SK-N-SH (cell line): ENCODE measurements around the gene CDH23. TPM values are rescaled to one million over a fixed set of nuclear protein-coding genes. Genes with fewer than 3 reads are reported as not detected.

Experiments
- CTCF ChIA-PET: fragments of 300-600, 350-600 bp; formaldehyde crosslinking; extraction: SDS; loops from one replicate; lab custom pipeline; 2021; lab: Yijun Ruan, JAX
- POLR2A ChIA-PET: fragments of 350-600 bp; sonication (Branson Sonifier 250); formaldehyde crosslinking; extraction: SDS; loops from one replicate; lab custom pipeline; 2020; ENCODE audit warnings: antibody characterized with exemption, inconsistent platforms; lab: Yijun Ruan, JAX
- DNase-seq: peaks from one replicate; pipeline ENCODE4 v3.0.0; 2012
- H2AFZ ChIP-seq: fragments of 200-600 bp; sonication (generic); 2 replicates; pipeline ENCODE4 v1.8.1; 2016; ENCODE audit warnings: antibody characterized with exemption, mild to moderate bottlenecking, low read depth
- H3F3A ChIP-seq: fragments of 200-600 bp; sonication (generic); replicated peaks from 2 replicates; pipeline ENCODE3; 2016; ENCODE audit warnings: antibody characterized with exemption, mild to moderate bottlenecking; ENCODE audit not compliant: insufficient read depth
- H3K27ac ChIP-seq, 2 experiments: fragments of 200-500 bp in 1 of 2; fragments of 200-600 bp in 1 of 2; sonication (Bioruptor generic) in 1 of 2; sonication (generic), shearing (Covaris generic) in 1 of 2; 2 replicates each; pipeline versions ENCODE4 v1.5.1 to v1.6.1; 2014 to 2016; ENCODE audit warnings: low read depth in 2 of 2, inconsistent platforms in 1 of 2, low read length in 1 of 2, mild to moderate bottlenecking in 1 of 2, mixed read lengths in 1 of 2
- H3K27me3 ChIP-seq: fragments of 200-600 bp; sonication (generic), shearing (Covaris generic); 2 replicates; pipeline ENCODE4 v1.6.1; 2016; ENCODE audit warnings: mixed run types; ENCODE audit not compliant: insufficient read depth
- H3K36me3 ChIP-seq, 2 experiments: fragments of 200-500 bp in 1 of 2; fragments of 200-600 bp in 1 of 2; sonication (Bioruptor generic) in 1 of 2; sonication (generic) in 1 of 2; replicated peaks in 1 of 2; 2 replicates each; pipeline versions ENCODE3 to v1.5.1; 2014 to 2016; ENCODE audit warnings: low read length in 1 of 2, mild to moderate bottlenecking in 1 of 2; ENCODE audit not compliant: insufficient read depth in 2 of 2, control insufficient read depth in 1 of 2
- H3K4me1 ChIP-seq, 2 experiments: fragments of 200-500 bp in 1 of 2; fragments of 200-600 bp in 1 of 2; sonication (Bioruptor generic) in 1 of 2; sonication (generic), shearing (Covaris generic) in 1 of 2; 2 replicates each; pipeline versions ENCODE4 v1.5.1 to v1.6.1; 2014 to 2016; ENCODE audit warnings: low read depth in 1 of 2, low read length in 1 of 2, mixed run types in 1 of 2; ENCODE audit not compliant: insufficient read depth in 2 of 2, control insufficient read depth in 1 of 2
- H3K4me2 ChIP-seq: fragments of 200-600 bp; sonication (generic), shearing (Covaris generic); 2 replicates; pipeline ENCODE4 v1.6.1; 2017; ENCODE audit warnings: mixed run types
- H3K4me3 ChIP-seq, 2 experiments: fragments of 200-500 bp in 1 of 2; fragments of 200-600 bp in 1 of 2; sonication (Bioruptor generic) in 1 of 2; sonication (generic), shearing (Covaris generic) in 1 of 2; 2 replicates each; pipeline versions ENCODE4 v1.5.1 to v1.8.1; 2014 to 2016; ENCODE audit warnings: low read depth in 2 of 2, inconsistent platforms in 1 of 2, low read length in 1 of 2, mild to moderate bottlenecking in 1 of 2, mixed read lengths in 1 of 2, moderate library complexity in 1 of 2
- H3K79me2 ChIP-seq: fragments of 200-600 bp; sonication (generic); 2 replicates; pipeline ENCODE4 v1.8.1; 2017; ENCODE audit warnings: mild to moderate bottlenecking; ENCODE audit not compliant: insufficient read depth
- H3K9ac ChIP-seq: fragments of 200-600 bp; sonication (generic); 2 replicates; pipeline ENCODE4 v1.6.1; 2017; ENCODE audit warnings: mixed run types
- H3K9me2 ChIP-seq: fragments of 200-600 bp; sonication (generic); 2 replicates; pipeline ENCODE4 v1.6.1; 2017; ENCODE audit warnings: mixed run types
- H3K9me3 ChIP-seq: fragments of 200-600 bp; sonication (generic); 2 replicates; pipeline ENCODE4 v1.6.1; 2017; ENCODE audit warnings: mixed run types, mild to moderate bottlenecking, moderate library complexity
- H4K20me1 ChIP-seq: fragments of 200-600 bp; sonication (generic); 2 replicates; pipeline ENCODE4 v1.6.1; 2017; ENCODE audit warnings: mild to moderate bottlenecking, mixed run types; ENCODE audit not compliant: insufficient read depth
- CHD2 ChIP-seq: fragments of 150-350 bp; IDR thresholded peaks from 2 replicates; pipeline ENCODE4 v1.6.1; 2018; ENCODE audit warnings: low read length; ENCODE audit not compliant: partially characterized antibody
- ELF1 ChIP-seq: IDR thresholded peaks from 2 replicates; pipeline ENCODE4 v1.4.0; 2012
- FOSL2 ChIP-seq: IDR thresholded peaks from 2 replicates; pipeline ENCODE4 v1.4.0; 2012; ENCODE audit warnings: low read depth, mild to moderate bottlenecking, moderate library complexity, borderline replicate concordance
- FOXM1 ChIP-seq: IDR thresholded peaks from 2 replicates; pipeline ENCODE4 v1.4.0; 2012; ENCODE audit warnings: low read depth, mild to moderate bottlenecking
- GABPA ChIP-seq: IDR thresholded peaks from 2 replicates; pipeline ENCODE4 v1.4.0; 2012; ENCODE audit warnings: low read depth, mild to moderate bottlenecking
- GATA2 ChIP-seq: sonication (generic); formaldehyde crosslinking; IDR thresholded peaks from 2 replicates; pipeline ENCODE4 v1.5.0; 2020; ENCODE audit warnings: mild to moderate bottlenecking, missing genetic modification reagents
- NFIC ChIP-seq: IDR thresholded peaks from 2 replicates; pipeline ENCODE4 v1.4.0; 2012; ENCODE audit warnings: borderline replicate concordance
- PBX3 ChIP-seq: IDR thresholded peaks from 2 replicates; pipeline ENCODE4; 2012
- POLR2AphosphoS5 ChIP-seq: IDR thresholded peaks from 2 replicates; pipeline ENCODE4 v1.6.1; 2012; ENCODE audit warnings: low read depth, low read length
- RCOR1 ChIP-seq: fragments of 150-350 bp; IDR thresholded peaks from 2 replicates; pipeline ENCODE4 v1.6.1; 2017; ENCODE audit warnings: antibody characterized with exemption, low read length
- RFX5 ChIP-seq: IDR thresholded peaks from 2 replicates; pipeline ENCODE4 v1.6.1; 2012; ENCODE audit warnings: mild to moderate bottlenecking, improper control_type of control experiment, low read length
- SMC3 ChIP-seq: IDR thresholded peaks from 2 replicates; pipeline ENCODE4 v1.6.1; 2012; ENCODE audit warnings: low read depth, low read length, improper control_type of control experiment
- TAF1 ChIP-seq: IDR thresholded peaks from 2 replicates; pipeline ENCODE4 v1.6.1; 2012; ENCODE audit warnings: low read depth, mild to moderate bottlenecking, low read length, moderate library complexity, borderline replicate concordance
- USF1 ChIP-seq: IDR thresholded peaks from 2 replicates; pipeline ENCODE4 v1.4.0; 2012; ENCODE audit warnings: low read depth, borderline replicate concordance
- USF2 ChIP-seq: fragments of 150-350 bp; IDR thresholded peaks from 2 replicates; pipeline ENCODE4 v1.6.1; 2017; ENCODE audit warnings: antibody characterized with exemption, low read length, low read depth, borderline replicate concordance
- ZBTB33 ChIP-seq: IDR thresholded peaks from 2 replicates; pipeline ENCODE4 v1.4.0; 2012; ENCODE audit warnings: low read depth, borderline replicate concordance
- WGBS: methylation state at CpG from one replicate; pipeline ENCODE4 v1.1.6; 2017; ENCODE audit warnings: low lambda C conversion rate; 5-methylcytosine and 5-hydroxymethylcytosine counted together
- polyA plus RNA-seq, 3 experiments: library from polyadenylated mRNA; depleted of rRNA; stranded (reverse); fragments of >200 nt; gene quantifications; 2 replicates each; pipeline ENCODE4 v1.2.3, GENCODE V29; 2012

Gene CDH23
- polyA plus RNA-seq, 1 of the 3 experiments (the other 2 are of a cell fraction): 0.03 TPM

GRCh38 chr10:71750124-71750841 is 353.6 kb downstream of the CDH23 start:
- H3K9me2 ChIP-seq: no peaks in the 10 kb centered on the region
- H3K9me3 ChIP-seq: no peaks in the 10 kb centered on the region
- H2AFZ ChIP-seq: no peak overlapping the region
- H3K4me1 ChIP-seq: peaks cover 0 to 33% of the 10 kb centered on the region in 2 experiments; a peak in 1 of 4 replicates
- TF ChIP-seq FOXM1 (no peak), FOSL2 (no peak), TAF1 (no peak), CHD2 (no peak), POLR2AphosphoS5 (no peak), NFIC (no peak), GABPA (no peak), RFX5 (no peak), USF1 (no peak), ELF1 (no peak), RCOR1 (no peak)
- ChIA-PET CTCF (interaction anchor here (1.3 to 2.1 kb wide), 2 partner anchors 23 to 146 kb away, joined by 4 to 6 read pairs; partner anchors contain the start of gene VSIR), POLR2A (interaction anchor here (0.6 kb wide), 1 partner anchor 443 kb away, joined by 3 read pairs; no protein-coding TSS in a partner anchor)
- no peaks in the 10 kb centered on the region for H3K36me3 ChIP-seq
- no peak overlapping the region for H3K4me3 ChIP-seq
- WGBS: 95% methylated on average over 9 of the region's 15 CpGs
- no peak overlapping the region for H3K27ac ChIP-seq
- DNase-seq: no peak
- no peaks in the 10 kb centered on the region for H3K79me2 ChIP-seq
- H3F3A ChIP-seq: no peaks in the 10 kb centered on the region
- no peak overlapping the region for H3K4me2 ChIP-seq
- H4K20me1 ChIP-seq: no peaks in the 10 kb centered on the region
- no peak overlapping the region for H3K9ac ChIP-seq
- H3K27me3 ChIP-seq: no peaks in the 10 kb centered on the region

GRCh38 chr10:71750986-71751385 is 354.3 kb downstream of the CDH23 start:
- H3F3A ChIP-seq: no peaks in the 10 kb centered on the region
- no peaks in the 10 kb centered on the region for H3K36me3 ChIP-seq
- CTCF ChIA-PET: interaction anchor here (1.3 to 2.1 kb wide), 2 partner anchors 22 to 145 kb away, joined by 4 to 6 read pairs; partner anchors contain the start of gene VSIR
- TF ChIP-seq USF2 (no peak), GATA2 (CRISPR knock-in tag) (no peak), ZBTB33 (no peak), NFIC (no peak), USF1 (no peak), CHD2 (no peak), PBX3 (no peak), RCOR1 (no peak), SMC3 (no peak)
- H3K9ac ChIP-seq: no peak overlapping the region
- H4K20me1 ChIP-seq: no peaks in the 10 kb centered on the region
- no peak overlapping the region for H3K4me2 ChIP-seq
- no peak for DNase-seq
- no peak overlapping the region for H3K4me3 ChIP-seq
- peaks cover 0 to 32% of the 10 kb centered on the region in 2 experiments; a peak in 1 of 4 replicates for H3K4me1 ChIP-seq
- no peaks in the 10 kb centered on the region for H3K79me2 ChIP-seq
- no peaks in the 10 kb centered on the region for H3K9me2 ChIP-seq
- no peak overlapping the region for H3K27ac ChIP-seq
- no peaks in the 10 kb centered on the region for H3K9me3 ChIP-seq
- no peak overlapping the region for H2AFZ ChIP-seq
- WGBS: 72% methylated on average over 2 of the region's 5 CpGs
- POLR2A ChIA-PET: no interaction called here
- H3K27me3 ChIP-seq: no peaks in the 10 kb centered on the region
